Panc1 (cell line): ENCODE measurements around the gene XIRP2. TPM values are rescaled to one million over a fixed set of nuclear protein-coding genes. Genes with fewer than 3 reads are reported as not detected.

ENCODE experiments used
- ATAC-seq: fragments of 200-7000 bp; cut with Tn5 transposase; 2 replicates; pipeline ENCODE4 v1.9.1; 2020; ENCODE audit warnings: mild to moderate bottlenecking, moderate library complexity
- BruUV-seq: library from RNA; stranded (reverse); fragments of 400-500 nt; replicated peaks from 2 replicates; lab custom pipeline; 2021; lab: Mats Ljungman, UMichigan
- CTCF ChIA-PET: fragments of 300-600 bp; sonication (Branson Sonifier 250); formaldehyde crosslinking; loops from one replicate; lab custom pipeline; 2022; ENCODE audit warnings: antibody characterized with exemption; lab: Charles Lee
- POLR2A ChIA-PET: fragments of 300-600 bp; sonication (Branson Sonifier 250); formaldehyde crosslinking; loops from one replicate; lab custom pipeline; 2022; ENCODE audit warnings: antibody characterized with exemption; lab: Charles Lee
- DNase-seq: peaks from one replicate; pipeline ENCODE4 v3.0.0-alpha.2; 2010; ENCODE audit warnings: low read depth, low spot score
- H3K27ac ChIP-seq: 2 replicates; pipeline ENCODE4 v1.5.1; 2011; ENCODE audit warnings: mild to moderate bottlenecking, low read length, inconsistent platforms
- H3K27me3 ChIP-seq: fragments of 200-500 bp; sonication (Bioruptor generic); 2 replicates; pipeline ENCODE4 v1.6.0; 2014; ENCODE audit warnings: low read length, inconsistent platforms; ENCODE audit not compliant: control insufficient read depth, insufficient read depth
- H3K36me3 ChIP-seq: fragments of 200-500 bp; sonication (Bioruptor generic); 2 replicates; pipeline ENCODE4 v1.5.1; 2014; ENCODE audit warnings: inconsistent platforms, mild to moderate bottlenecking, low read length, moderate library complexity; ENCODE audit not compliant: control insufficient read depth, insufficient read depth
- H3K4me1 ChIP-seq: 2 replicates; pipeline ENCODE4 v1.5.1; 2011; ENCODE audit warnings: inconsistent platforms, mild to moderate bottlenecking, low read length, moderate library complexity; ENCODE audit not compliant: control insufficient read depth, insufficient read depth
- H3K4me3 ChIP-seq, 2 experiments: 2 replicates each; pipeline ENCODE4 v1.5.1; 2011 to 2012; ENCODE audit warnings: low read depth in 2 of 2, low read length in 2 of 2, mild to moderate bottlenecking in 2 of 2, inconsistent platforms in 1 of 2, moderate library complexity in 1 of 2
- H3K9me3 ChIP-seq: fragments of 200-500 bp; sonication (Bioruptor generic); 2 replicates; pipeline ENCODE4 v1.5.1; 2014; ENCODE audit warnings: low read depth, mild to moderate bottlenecking, inconsistent platforms, low read length, moderate library complexity; ENCODE audit not compliant: control insufficient read depth, insufficient read depth
- CTCF ChIP-seq: fragments of 450-650 bp; IDR thresholded peaks from 2 replicates; pipeline ENCODE4 v1.5.1; 2017; ENCODE audit warnings: mild to moderate bottlenecking
- POLR2AphosphoS5 ChIP-seq: IDR thresholded peaks from 2 replicates; pipeline ENCODE4 v1.6.1; 2012; ENCODE audit warnings: mild to moderate bottlenecking, low read depth, low read length, moderate library complexity
- REST ChIP-seq, 2 experiments: IDR thresholded peaks; 2 replicates each; pipeline ENCODE4 v1.6.1; 2011 to 2012; ENCODE audit warnings: low read depth in 2 of 2, control low read depth in 1 of 2, low read length in 1 of 2, mild to moderate bottlenecking in 1 of 2, moderate library complexity in 1 of 2; ENCODE audit not compliant: insufficient read depth in 1 of 2
- SIN3A ChIP-seq: IDR thresholded peaks from 2 replicates; pipeline ENCODE4 v1.6.1; 2012; ENCODE audit warnings: low read depth, mild to moderate bottlenecking, low read length, moderate library complexity, borderline replicate concordance; ENCODE audit not compliant: insufficient read depth
- TCF7L2 ChIP-seq: IDR thresholded peaks from 2 replicates; pipeline ENCODE4 v1.6.1; 2011; ENCODE audit warnings: mild to moderate bottlenecking, low read depth, low read length, inconsistent platforms
- in situ Hi-C: cut with HindIII; loops from 2 replicates; pipeline ENCODE4 v1.10.0; 2016; ENCODE audit warnings: low sequenced_read_pairs, low pct_unique_long_range_greater_than_20kb
- intact Hi-C: fragments of 100-400 bp; cut with micrococcal nuclease; formaldehyde crosslinking; loops from one replicate; pipeline ENCODE4 v1.10.0; 2022; ENCODE audit not compliant: unreplicated experiment
- total RNA-seq: library from RNA; stranded (reverse); gene quantifications from one replicate; pipeline ENCODE4 v1.2.1, GENCODE V29; 2021; ENCODE audit not compliant: unreplicated experiment

XIRP2 gene
- total RNA-seq, 1 experiment from 2014 or later = not detected

DNA sequence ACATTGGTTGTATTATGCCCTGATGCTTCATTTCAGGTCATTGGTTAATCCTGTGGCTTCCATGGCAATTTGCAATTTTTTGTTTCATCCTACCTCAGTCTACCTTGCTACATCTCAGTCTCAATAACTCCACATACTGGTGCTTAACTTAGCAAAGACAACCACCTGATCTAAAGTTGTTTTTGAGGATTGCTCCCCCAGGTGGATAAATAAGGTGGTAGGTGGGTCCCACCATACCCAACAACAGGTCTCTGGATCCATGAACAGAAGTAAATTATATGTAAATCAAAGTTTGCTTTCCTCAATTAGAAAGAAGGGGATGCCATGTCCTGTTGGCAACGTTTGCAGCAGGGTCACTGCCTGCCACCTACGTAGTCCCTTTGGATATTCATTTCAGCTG is 7.0 kb downstream of the XIRP2 start:
- Histone ChIP-seq H3K4me3 (no peak overlapping the region), H3K4me1 (no peaks in the 10 kb centered on the region), H3K27ac (no peak overlapping the region), H3K27me3 (no peaks in the 10 kb centered on the region), H3K9me3 (no peaks in the 10 kb centered on the region), H3K36me3 (no peaks in the 10 kb centered on the region)
- BruUV-seq = no TSS peak
- TF ChIP-seq CTCF (no peak), REST (IDR thresholded peaks at IDR 0.05; ENCODE audit: insufficient read depth in 1 of 2, low read depth in 2 of 2, low read length in 1 of 2) (no peak), POLR2AphosphoS5 (no peak), TCF7L2 (no peak), SIN3A (no peak)
- DNase-seq (no peak), ATAC-seq (no peak)
- in situ Hi-C loops (no loop called here), intact Hi-C loops (no loop called here)
- CTCF ChIA-PET = no interaction called here
- POLR2A ChIA-PET = no interaction called here

- in situ Hi-C loops = no loop called here
- no TSS peak for BruUV-seq
- POLR2A ChIA-PET = no interaction called here
Measured at GRCh38 chr2:166897666-166898065, 9.4 kb downstream of the XIRP2 start.

More at GRCh38 chr2:166897666-166898065, 9.4 kb downstream of the XIRP2 start:
- CTCF ChIA-PET = no interaction called here
- no peak overlapping the region for H3K4me3 ChIP-seq
- no peaks in the 10 kb centered on the region for H3K9me3 ChIP-seq
- H3K27ac ChIP-seq = no peak overlapping the region
- ATAC-seq = no peak
- no peaks in the 10 kb centered on the region for H3K27me3 ChIP-seq
- DNase-seq = no peak
- TF ChIP-seq SIN3A (no peak), TCF7L2 (no peak), CTCF (no peak), POLR2AphosphoS5 (no peak), REST (IDR thresholded peaks at IDR 0.05; ENCODE audit: insufficient read depth in 1 of 2, low read depth in 2 of 2, low read length in 1 of 2) (no peak)
- no peaks in the 10 kb centered on the region for H3K36me3 ChIP-seq
- H3K4me1 ChIP-seq = no peaks in the 10 kb centered on the region
- intact Hi-C loops = no loop called here
